ENCODE measurements around the gene TRAPPC11. TPM values are rescaled to one million over a fixed set of nuclear protein-coding genes. Genes with fewer than 3 reads are reported as not detected.

Gene TRAPPC11
- total and polyA plus RNA-seq, 7 donors, result 11.4 to 58.2 (median 32.1) TPM

GRCh38 chr4:183666088-183666487 lies 7.0 kb downstream of the TRAPPC11 start:
- no peaks in the 10 kb centered on the region for H3K27me3 ChIP-seq
- H3K9me3 ChIP-seq, result no peaks in the 10 kb centered on the region
- H3K4me3 ChIP-seq, result no peak overlapping the region
- TF ChIP-seq EP300 (IDR thresholded peaks at IDR 0.05) (no peak), CTCF (IDR thresholded peaks at IDR 0.05) (no peak), POLR2A (IDR thresholded peaks at IDR 0.05) (no peak), POLR2AphosphoS5 (IDR thresholded peaks at IDR 0.05) (no peak)
- intact Hi-C loops (cut with DNase I), result no loop called here
- WGBS, 2 donors, result 97 to 98% methylated on average over 1 of the region's 1 CpG
- peaks cover 0 to 3% (median under 1%) of the 10 kb centered on the region in 4 donors for H3K4me1 ChIP-seq
- H3K27ac ChIP-seq, result no peak overlapping the region
- no peak for DNase-seq
- peaks cover 5 to 71% (median 33%) of the 10 kb centered on the region in 4 donors for H3K36me3 ChIP-seq

- H3K36me3 ChIP-seq, result peaks cover 5 to 96% (median 32%) of the 10 kb centered on the region in 4 donors
- TF ChIP-seq POLR2AphosphoS5 (IDR thresholded peaks at IDR 0.05), result no peak
- TF ChIP-seq CTCF (IDR thresholded peaks at IDR 0.05), result no peak
- no peak for TF ChIP-seq EP300 (IDR thresholded peaks at IDR 0.05)
- TF ChIP-seq POLR2A (IDR thresholded peaks at IDR 0.05), result no peak
Observed at GRCh38 chr4:183670251-183670650, 11.2 kb downstream of the TRAPPC11 start.

DNA sequence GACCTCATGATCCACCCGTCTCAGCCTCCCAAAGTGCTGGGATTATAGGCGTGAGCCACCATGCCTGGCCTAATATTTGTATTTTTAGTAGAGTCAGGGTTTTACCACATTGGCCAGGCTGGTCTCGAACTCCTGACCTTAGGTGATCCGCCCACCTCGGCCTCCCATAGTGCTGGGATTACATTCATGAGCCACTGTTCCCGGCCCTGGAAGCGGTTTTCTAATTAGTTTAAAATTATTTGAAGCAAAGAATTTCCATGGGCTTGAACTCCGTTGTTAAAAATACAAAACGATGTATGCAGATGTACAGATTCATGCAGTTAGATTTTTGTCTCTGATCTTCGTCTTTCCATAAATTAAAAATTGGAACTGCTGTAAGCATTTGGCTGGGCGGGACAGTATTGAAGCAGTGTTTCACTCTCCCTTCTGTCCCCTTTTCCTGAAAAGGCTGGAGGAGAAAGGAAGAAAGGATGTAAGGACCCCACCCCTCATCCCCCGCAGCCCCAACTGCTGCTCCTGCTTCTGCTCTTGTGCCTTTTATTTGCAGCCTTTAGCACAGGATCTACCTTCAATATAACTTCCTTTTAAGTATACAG lies 12.0 kb downstream of the TRAPPC11 start:
- Histone ChIP-seq H3K4me3 (no peak overlapping the region), H3K36me3 (peaks cover 8 to 96% (median 25%) of the 10 kb centered on the region in 4 donors), H3K4me1 (no peaks in the 10 kb centered on the region), H3K9me3 (no peaks in the 10 kb centered on the region), H3K27ac (no peak overlapping the region), H3K27me3 (no peaks in the 10 kb centered on the region)
- WGBS, 2 donors, result 93 to 94% methylated on average over 12 of the region's 12 CpGs
- intact Hi-C loops (cut with DNase I), result no loop called here
- DNase-seq, result no peak
- TF ChIP-seq POLR2AphosphoS5 (IDR thresholded peaks at IDR 0.05), result no peak

More at GRCh38 chr4:183670251-183670650, 11.2 kb downstream of the TRAPPC11 start:
- H3K4me1 ChIP-seq, result no peaks in the 10 kb centered on the region
- no peaks in the 10 kb centered on the region for H3K9me3 ChIP-seq
- no peaks in the 10 kb centered on the region for H3K27me3 ChIP-seq
- intact Hi-C loops (cut with DNase I), result no loop called here
- H3K4me3 ChIP-seq, result no peak overlapping the region
- no peak for DNase-seq
- WGBS, 2 donors, result 65 to 79% methylated on average over 3 of the region's 3 CpGs
- H3K27ac ChIP-seq, result no peak overlapping the region

- Histone ChIP-seq H3K9me3 (no peaks in the 10 kb centered on the region), H3K27me3 (no peaks in the 10 kb centered on the region), H3K4me1 (no peaks in the 10 kb centered on the region), H3K4me3 (no peak overlapping the region), H3K27ac (no peak overlapping the region), H3K36me3 (peaks cover 3 to 96% (median 19%) of the 10 kb centered on the region in 4 donors)
- TF ChIP-seq EP300 (IDR thresholded peaks at IDR 0.05), result no peak
- 75 to 83% methylated on average over 3 of the region's 3 CpGs for WGBS, 2 donors
- intact Hi-C loops (cut with DNase I), result no loop called here
- DNase-seq, result no peak
Observed at GRCh38 chr4:183674153-183674552, 15.1 kb downstream of the TRAPPC11 start.

DNA sequence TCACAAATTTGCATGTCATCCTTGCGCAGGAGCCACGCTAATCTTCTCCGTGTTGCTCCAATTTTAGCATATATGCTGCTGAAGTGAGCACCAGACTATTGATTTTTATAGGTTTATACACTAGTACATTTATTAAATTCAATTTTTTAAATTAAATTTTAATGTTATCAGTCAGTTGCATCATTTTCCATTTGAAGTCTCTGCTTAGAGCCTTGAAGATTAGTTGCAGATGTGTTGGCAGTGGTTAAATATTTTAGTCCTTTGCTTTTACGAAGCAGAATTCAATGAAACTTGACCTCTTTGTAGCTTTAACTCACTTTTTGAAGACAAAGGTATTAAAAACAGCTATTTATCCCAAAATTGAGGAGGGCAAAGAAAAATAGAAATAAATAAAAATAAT lies 16.5 kb downstream of the TRAPPC11 start:
- intact Hi-C loops (cut with DNase I), result no loop called here
- Histone ChIP-seq H3K27me3 (no peaks in the 10 kb centered on the region), H3K9me3 (no peaks in the 10 kb centered on the region), H3K4me3 (no peak overlapping the region), H3K36me3 (peaks cover 3 to 96% (median 10%) of the 10 kb centered on the region in 4 donors), H3K27ac (no peak overlapping the region), H3K4me1 (no peaks in the 10 kb centered on the region)
- 84 to 97% methylated on average over 4 of the region's 4 CpGs for whole genome bisulfite sequencing, 2 donors
- no peak for TF ChIP-seq EP300 (IDR thresholded peaks at IDR 0.05)
- no peak for DNase-seq

DNA sequence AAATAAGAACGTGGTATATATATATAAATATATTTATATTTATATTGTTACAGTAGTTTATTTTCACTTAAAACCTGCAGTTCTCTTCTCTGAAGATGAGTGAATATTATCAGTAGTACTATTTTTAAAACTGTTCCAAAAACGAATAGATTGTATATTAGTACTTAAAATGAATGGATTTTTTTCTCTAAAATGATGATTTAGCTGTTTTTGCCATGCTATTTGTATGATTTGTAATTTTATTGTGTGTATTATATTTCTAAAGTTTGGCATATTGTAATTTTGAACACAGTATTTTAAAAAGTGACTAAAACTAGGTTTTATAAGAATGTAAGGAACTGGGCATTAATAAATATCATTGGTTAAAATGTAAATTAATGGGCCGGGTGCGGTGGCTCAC lies 22.0 kb downstream of the TRAPPC11 start:
- Histone ChIP-seq H3K36me3 (peaks cover 10 to 89% (median 33%) of the 10 kb centered on the region in 4 donors), H3K27ac (no peak overlapping the region), H3K27me3 (no peaks in the 10 kb centered on the region), H3K4me3 (no peak overlapping the region), H3K9me3 (no peaks in the 10 kb centered on the region), H3K4me1 (no peaks in the 10 kb centered on the region)
- no peak for DNase-seq
- intact Hi-C loops (cut with DNase I), result no loop called here
- WGBS, 2 donors, result 91 to 97% methylated on average over 4 of the region's 4 CpGs
- no peak for TF ChIP-seq EP300 (IDR thresholded peaks at IDR 0.05)
- TF ChIP-seq POLR2A (IDR thresholded peaks at IDR 0.05), result no peak
- TF ChIP-seq CTCF (IDR thresholded peaks at IDR 0.05), result no peak
- no peak for TF ChIP-seq POLR2AphosphoS5 (IDR thresholded peaks at IDR 0.05)
